Peyer's patch (tissue), 4 donors: Measurements from ENCODE around the gene GBE1.

Experiments
- POLR2A ChIP-seq, 2 donors: fragments of 450-650 bp; IDR thresholded peaks; one replicate each; pipeline ENCODE4 v1.5.1; 2017; ENCODE audit warnings: antibody characterized with exemption in 2 of 2, mild to moderate bottlenecking in 2 of 2, moderate library complexity in 2 of 2
- TF ChIP-seq, protein P1 (sequence below), 6 experiments: fragments of 450-650 bp in 4 of 6; fragments of 200-600 bp in 2 of 6; sonication (generic) in 1 of 6; IDR thresholded peaks; one replicate each; pipeline ENCODE4 v1.5.1; 2017 to 2019; ENCODE audit warnings: antibody characterized with exemption in 6 of 6, mild to moderate bottlenecking in 3 of 6, moderate library complexity in 1 of 6

DNA sequence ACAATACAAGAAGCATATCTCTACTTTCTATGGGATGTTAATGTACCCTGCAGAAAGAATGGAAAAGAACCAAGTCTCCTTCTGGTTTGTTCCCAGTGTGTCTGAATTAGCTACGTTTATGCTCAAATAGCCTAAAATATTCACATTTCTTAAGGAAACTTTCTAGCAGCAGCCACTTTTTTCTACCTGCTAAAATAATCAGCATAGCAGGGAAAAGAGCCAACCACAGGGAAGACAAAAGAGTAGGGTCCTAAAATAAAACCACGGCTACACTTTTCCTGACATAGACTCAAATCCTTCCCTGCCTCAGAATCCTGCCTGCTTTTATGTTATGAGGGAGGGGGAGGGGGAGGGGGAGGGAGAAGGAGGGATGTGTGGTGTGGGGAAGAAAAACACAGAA lies 136.7 kb downstream of the GBE1 start:
- TF ChIP-seq, protein P1, sequence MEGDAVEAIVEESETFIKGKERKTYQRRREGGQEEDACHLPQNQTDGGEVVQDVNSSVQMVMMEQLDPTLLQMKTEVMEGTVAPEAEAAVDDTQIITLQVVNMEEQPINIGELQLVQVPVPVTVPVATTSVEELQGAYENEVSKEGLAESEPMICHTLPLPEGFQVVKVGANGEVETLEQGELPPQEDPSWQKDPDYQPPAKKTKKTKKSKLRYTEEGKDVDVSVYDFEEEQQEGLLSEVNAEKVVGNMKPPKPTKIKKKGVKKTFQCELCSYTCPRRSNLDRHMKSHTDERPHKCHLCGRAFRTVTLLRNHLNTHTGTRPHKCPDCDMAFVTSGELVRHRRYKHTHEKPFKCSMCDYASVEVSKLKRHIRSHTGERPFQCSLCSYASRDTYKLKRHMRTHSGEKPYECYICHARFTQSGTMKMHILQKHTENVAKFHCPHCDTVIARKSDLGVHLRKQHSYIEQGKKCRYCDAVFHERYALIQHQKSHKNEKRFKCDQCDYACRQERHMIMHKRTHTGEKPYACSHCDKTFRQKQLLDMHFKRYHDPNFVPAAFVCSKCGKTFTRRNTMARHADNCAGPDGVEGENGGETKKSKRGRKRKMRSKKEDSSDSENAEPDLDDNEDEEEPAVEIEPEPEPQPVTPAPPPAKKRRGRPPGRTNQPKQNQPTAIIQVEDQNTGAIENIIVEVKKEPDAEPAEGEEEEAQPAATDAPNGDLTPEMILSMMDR (IDR thresholded peaks at IDR 0.05) = no peak
- TF ChIP-seq POLR2A (IDR thresholded peaks at IDR 0.05) = no peak
